Adipocyte (in vitro differentiated cells): ENCODE data around the gene BLTP2.
A peak's percentile ranks its signal among the peaks of the same experiment; 100 is the strongest.
"Not testable (repeated sequence)": the region's sequence is repeated elsewhere in the genome, so short reads cannot be mapped to it uniquely, and the experiment has no call there.

Experiments
- DNase-seq: peaks from one replicate; pipeline ENCODE4 v3.0.0-alpha.2; 2015; ENCODE audit warnings: low read depth
- H3K27me3 ChIP-seq: replicated peaks from 2 replicates; pipeline ENCODE4 v1.7.0; 2013; ENCODE audit warnings: mild to moderate bottlenecking, low read length, moderate library complexity; ENCODE audit not compliant: control insufficient read depth, insufficient read depth
- H3K36me3 ChIP-seq: 2 replicates; pipeline ENCODE4 v1.7.0; 2013; ENCODE audit warnings: low read length, mild to moderate bottlenecking, moderate library complexity; ENCODE audit not compliant: control insufficient read depth, insufficient read depth, severe bottlenecking
- H3K4me1 ChIP-seq: 2 replicates; pipeline ENCODE4 v1.7.0; 2013; ENCODE audit warnings: mild to moderate bottlenecking, low read length, moderate library complexity; ENCODE audit not compliant: control insufficient read depth, insufficient read depth
- H3K4me3 ChIP-seq: 2 replicates; pipeline ENCODE4 v1.7.0; 2013; ENCODE audit warnings: mild to moderate bottlenecking, low read length, moderate library complexity
- H3K9ac ChIP-seq: 2 replicates; pipeline ENCODE4 v1.7.0; 2013; ENCODE audit warnings: mild to moderate bottlenecking, low read length, moderate library complexity
- H3K9me3 ChIP-seq: 2 replicates; pipeline ENCODE4 v1.7.0; 2013; ENCODE audit warnings: mild to moderate bottlenecking, low read length, moderate library complexity; ENCODE audit not compliant: control insufficient read depth

Gene BLTP2

GRCh38 chr17:28667870-28668269, 22.9 kb upstream of the BLTP2 start:
- Histone ChIP-seq H3K27me3 (no peaks in the 10 kb centered on the region), H3K4me1 (peaks cover 16% of the 10 kb centered on the region), H3K36me3 (peaks cover 50% of the 10 kb centered on the region), H3K9ac (no peak overlapping the region), H3K4me3 (no peak overlapping the region), H3K9me3 (no peaks in the 10 kb centered on the region)
- peak; percentile 19 for DNase-seq

- no peaks in the 10 kb centered on the region for H3K27me3 ChIP-seq
- peaks cover 20% of the 10 kb centered on the region for H3K4me1 ChIP-seq
- H3K4me3 ChIP-seq = no peak overlapping the region
- DNase-seq = no peak
- H3K9me3 ChIP-seq = no peaks in the 10 kb centered on the region
- peaks cover 31% of the 10 kb centered on the region for H3K36me3 ChIP-seq
- no peak overlapping the region for H3K9ac ChIP-seq
These were observed 21.0 kb upstream of the BLTP2 start for GRCh38 chr17:28665994-28666393.

GRCh38 chr17:28663723-28664122, 18.8 kb upstream of the BLTP2 start:
- Histone ChIP-seq H3K4me1 (peaks cover 28% of the 10 kb centered on the region), H3K9me3 (no peaks in the 10 kb centered on the region), H3K36me3 (peaks cover 18% of the 10 kb centered on the region), H3K9ac (no peak overlapping the region), H3K4me3 (peak overlapping the region; percentile 98), H3K27me3 (no peaks in the 10 kb centered on the region)
- DNase-seq = no peak

- Histone ChIP-seq H3K27me3 (no peaks in the 10 kb centered on the region), H3K4me3 (peak overlapping the region; percentile 98), H3K4me1 (peaks cover 28% of the 10 kb centered on the region), H3K36me3 (peaks cover 11% of the 10 kb centered on the region), H3K9me3 (no peaks in the 10 kb centered on the region), H3K9ac (peak overlapping the region; percentile 96)
- DNase-seq = no peak
These were observed 17.5 kb upstream of the BLTP2 start for GRCh38 chr17:28662527-28662829.

- peak; percentile 97 for DNase-seq
- Histone ChIP-seq H3K4me1 (peaks cover 28% of the 10 kb centered on the region), H3K9me3 (no peaks in the 10 kb centered on the region), H3K27me3 (no peaks in the 10 kb centered on the region), H3K36me3 (peaks cover 11% of the 10 kb centered on the region), H3K9ac (peak within 1 kb of the TSS; percentile 96), H3K4me3 (peak within 1 kb of the TSS; percentile 98)
These were observed 16.9 kb upstream of the BLTP2 start, which contains the start of the genes SDF2 and SUPT6H for GRCh38 chr17:28661635-28662526. Gene SDF2, minus strand, starts transcription at chr17:28661906. Its CDS starts 30 bp downstream, at chr17:28661876. Gene SUPT6H, plus strand, starts transcription at chr17:28662205. Its CDS starts 11,197 bp downstream, at chr17:28673402.

- H3K4me3 ChIP-seq, H3K9ac ChIP-seq, H3K9me3 ChIP-seq, DNase-seq, H3K27me3 ChIP-seq, H3K36me3 ChIP-seq: not testable (repeated sequence)
- peaks cover 28% of the 10 kb centered on the region for H3K4me1 ChIP-seq
These were observed 14.5 kb upstream of the BLTP2 start for GRCh38 chr17:28659497-28659881.

GRCh38 chr17:28658766-28659496, 14.0 kb upstream of the BLTP2 start:
- H3K9ac ChIP-seq, H3K27me3 ChIP-seq, H3K4me3 ChIP-seq, H3K36me3 ChIP-seq, DNase-seq, H3K9me3 ChIP-seq: not testable (repeated sequence)
- H3K4me1 ChIP-seq = peaks cover 26% of the 10 kb centered on the region

- H3K4me3 ChIP-seq, H3K36me3 ChIP-seq, DNase-seq, H3K9me3 ChIP-seq, H3K27me3 ChIP-seq, H3K9ac ChIP-seq: not testable (repeated sequence)
- peaks cover 20% of the 10 kb centered on the region for H3K4me1 ChIP-seq
These were observed 13.4 kb upstream of the BLTP2 start for GRCh38 chr17:28658342-28658741.

GRCh38 chr17:28657756-28658155, 12.8 kb upstream of the BLTP2 start:
- Histone ChIP-seq H3K4me3 (no peak overlapping the region), H3K36me3 (peaks cover 5% of the 10 kb centered on the region), H3K4me1 (peaks cover 14% of the 10 kb centered on the region), H3K9ac (no peak overlapping the region), H3K9me3 (no peaks in the 10 kb centered on the region), H3K27me3 (no peaks in the 10 kb centered on the region)
- no peak for DNase-seq

- peaks cover 3% of the 10 kb centered on the region for H3K4me1 ChIP-seq
- H3K4me3 ChIP-seq = no peak overlapping the region
- no peaks in the 10 kb centered on the region for H3K9me3 ChIP-seq
- no peak for DNase-seq
- peaks cover 21% of the 10 kb centered on the region for H3K36me3 ChIP-seq
- no peaks in the 10 kb centered on the region for H3K27me3 ChIP-seq
- H3K9ac ChIP-seq = no peak overlapping the region
These were observed 10.2 kb upstream of the BLTP2 start for GRCh38 chr17:28655160-28655559.

- no peak for DNase-seq
- H3K4me3 ChIP-seq = no peak overlapping the region
These were observed 3.7 kb upstream of the BLTP2 start for GRCh38 chr17:28648698-28649097.

More at GRCh38 chr17:28648698-28649097, 3.7 kb upstream of the BLTP2 start:
- peaks cover 16% of the 10 kb centered on the region for H3K4me1 ChIP-seq
- no peaks in the 10 kb centered on the region for H3K9me3 ChIP-seq
- H3K27me3 ChIP-seq = no peaks in the 10 kb centered on the region
- peaks cover 29% of the 10 kb centered on the region for H3K36me3 ChIP-seq
- H3K9ac ChIP-seq = no peak overlapping the region
